Ovary (tissue), 9 donors: Measurements from ENCODE around the gene INPP4A. TPM values are rescaled to one million over a fixed set of nuclear protein-coding genes. Genes with fewer than 3 reads are reported as not detected.

ENCODE experiments used
- DNase-seq, 5 donors: peaks; one replicate each; pipeline ENCODE4 v3.0.0-alpha.2; 2019 to 2020
- H3K27ac ChIP-seq, 2 donors: fragments of 200-600 bp; one replicate each; pipeline versions ENCODE4 v1.5.1 to v1.8.0; 2019 to 2022
- H3K27me3 ChIP-seq: fragments of 200-600 bp; one replicate; pipeline ENCODE4 v1.8.0; 2022
- H3K36me3 ChIP-seq: fragments of 200-600 bp; sonication (generic); one replicate; pipeline ENCODE4 v1.5.1; 2019
- H3K4me1 ChIP-seq: one replicate; pipeline ENCODE4 v1.8.1; 2013; ENCODE audit warnings: mild to moderate bottlenecking, moderate library complexity; ENCODE audit not compliant: insufficient read depth
- H3K4me3 ChIP-seq: fragments of 200-600 bp; sonication (generic); one replicate; pipeline ENCODE4 v1.5.1; 2017
- H3K9me3 ChIP-seq, 2 donors: fragments of 200-600 bp in 1 of 2; sonication (generic) in 1 of 2; one replicate each; pipeline versions ENCODE4 v1.5.1 to v1.8.1; 2013 to 2019; ENCODE audit warnings: mild to moderate bottlenecking in 1 of 2, moderate library complexity in 1 of 2
- EP300 ChIP-seq: sonication (generic); formaldehyde crosslinking; IDR thresholded peaks from one replicate; pipeline ENCODE4 v1.6.1; 2017; ENCODE audit warnings: antibody characterized with exemption
- POLR2A ChIP-seq: fragments of 450-650 bp; IDR thresholded peaks from one replicate; pipeline ENCODE4 v1.6.1; 2017; ENCODE audit warnings: antibody characterized with exemption, mild to moderate bottlenecking, moderate library complexity
- whole genome bisulfite sequencing, 3 donors: extraction: QIAGEN DNeasy Blood & Tissue Kit in 1 of 3; methylation state at CpG; one replicate each; pipeline versions ENCODE4 v1.1.5 to v1.1.7; 2013 to 2017; 5-methylcytosine and 5-hydroxymethylcytosine counted together
- intact Hi-C, 4 donors: fragments of 100-400 bp; cut with DNase I; formaldehyde crosslinking; loops; one replicate each; pipeline versions ENCODE4 v1.11.0 to v1.15.1; 2022 to 2023
- polyA plus RNA-seq, 2 donors: library from polyadenylated mRNA; stranded (reverse); fragments of 200-250 nt in 1 of 2; fragments of 350-450 nt in 1 of 2; fragmentation: Illumina TruSeq in 1 of 2; extraction: RNeasy Lipid Tissue Mini Kit (QIAGEN cat#74804) in 1 of 2; gene quantifications; one replicate each; pipeline ENCODE4 v1.2.3, GENCODE V29; 2013 to 2014
- total RNA-seq, 7 donors: library from RNA; depleted of rRNA in 2 of 7; stranded (reverse); fragments of >200 nt in 2 of 7; fragmentation: NEBNext Ultra II Directional in 3 of 7; extraction: Animal tissue kit (Norgen Biotek cat#: 25700) in 3 of 7; gene quantifications; one replicate each; pipeline versions ENCODE4 v1.1.0 to v1.2.4, GENCODE V29; 2016 to 2023
- TF ChIP-seq, protein P1 (sequence below), 3 donors: fragments of 450-650 bp in 2 of 3; fragments of 200-600 bp in 1 of 3; IDR thresholded peaks; one replicate each; pipeline versions ENCODE4 v1.5.1 to v1.8.0; 2016 to 2022; ENCODE audit warnings: antibody characterized with exemption in 3 of 3, mild to moderate bottlenecking in 1 of 3
- donor health status: DM: no; HTN: no; CAD: no; lungs with moderate emphysema.
- donor health status: DM: no; HTN: no; CAD: no.
- donor health status: Bipolar disorder and iron deficiency.
- donor health status: DM: yes; HTN: yes; CAD: no.
- donor health status: DM: no; HTN: no; CAD: no.
- donor health status: DM: yes; HTN: yes; CAD: no.

Gene INPP4A
- total and polyA plus RNA-seq, 9 donors, result 7.5 to 25.8 (median 16.2) TPM

DNA sequence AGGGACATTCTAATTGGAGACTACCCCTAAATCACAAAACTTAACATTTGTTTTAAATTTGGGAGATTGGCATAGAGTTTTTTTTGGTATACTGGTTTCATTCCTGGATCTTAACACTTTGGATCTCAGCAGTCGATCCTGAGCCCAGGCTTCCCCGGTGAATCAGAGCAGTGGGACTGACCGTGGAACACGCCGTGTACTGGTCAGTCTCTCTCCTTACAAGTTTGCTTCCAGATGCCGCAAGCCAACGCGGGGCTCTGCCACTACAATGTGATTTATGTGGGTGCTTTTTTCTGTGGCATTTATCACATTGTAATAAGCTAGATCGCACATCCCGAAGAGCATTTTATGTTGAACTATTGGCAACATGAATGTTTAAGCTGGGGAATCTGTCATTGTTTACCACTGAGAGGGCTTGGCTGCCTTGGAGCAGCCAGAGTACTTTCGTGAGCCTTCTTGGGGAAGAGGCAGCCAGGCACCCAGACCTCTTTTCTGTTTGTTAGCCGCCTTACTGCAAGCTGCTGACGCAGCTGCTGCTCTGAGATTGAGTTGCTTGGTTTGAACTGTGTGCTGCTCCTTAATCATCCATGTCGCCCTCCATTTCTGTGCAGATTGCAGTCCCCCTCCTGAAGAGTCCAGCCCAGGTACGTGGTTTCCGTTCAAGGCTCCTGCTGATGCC lies 114.3 kb downstream of the INPP4A start:
- TF ChIP-seq POLR2A (no peak), EP300 (no peak)
- TF ChIP-seq, protein P1, sequence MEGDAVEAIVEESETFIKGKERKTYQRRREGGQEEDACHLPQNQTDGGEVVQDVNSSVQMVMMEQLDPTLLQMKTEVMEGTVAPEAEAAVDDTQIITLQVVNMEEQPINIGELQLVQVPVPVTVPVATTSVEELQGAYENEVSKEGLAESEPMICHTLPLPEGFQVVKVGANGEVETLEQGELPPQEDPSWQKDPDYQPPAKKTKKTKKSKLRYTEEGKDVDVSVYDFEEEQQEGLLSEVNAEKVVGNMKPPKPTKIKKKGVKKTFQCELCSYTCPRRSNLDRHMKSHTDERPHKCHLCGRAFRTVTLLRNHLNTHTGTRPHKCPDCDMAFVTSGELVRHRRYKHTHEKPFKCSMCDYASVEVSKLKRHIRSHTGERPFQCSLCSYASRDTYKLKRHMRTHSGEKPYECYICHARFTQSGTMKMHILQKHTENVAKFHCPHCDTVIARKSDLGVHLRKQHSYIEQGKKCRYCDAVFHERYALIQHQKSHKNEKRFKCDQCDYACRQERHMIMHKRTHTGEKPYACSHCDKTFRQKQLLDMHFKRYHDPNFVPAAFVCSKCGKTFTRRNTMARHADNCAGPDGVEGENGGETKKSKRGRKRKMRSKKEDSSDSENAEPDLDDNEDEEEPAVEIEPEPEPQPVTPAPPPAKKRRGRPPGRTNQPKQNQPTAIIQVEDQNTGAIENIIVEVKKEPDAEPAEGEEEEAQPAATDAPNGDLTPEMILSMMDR (IDR thresholded peaks at IDR 0.05), result no peak
- intact Hi-C loops, result no loop called here
- no peaks in the 10 kb centered on the region for H3K27me3 ChIP-seq
- H3K4me3 ChIP-seq, result no peak overlapping the region
- no peaks in the 10 kb centered on the region for H3K9me3 ChIP-seq
- 87 to 91% (median 91%) methylated on average over 16 of the region's 16 CpGs for WGBS, 3 donors
- no peak overlapping the region for H3K27ac ChIP-seq
- H3K4me1 ChIP-seq, result peaks cover 10% of the 10 kb centered on the region
- DNase-seq, result no peak
- H3K36me3 ChIP-seq, result no peaks in the 10 kb centered on the region

DNA sequence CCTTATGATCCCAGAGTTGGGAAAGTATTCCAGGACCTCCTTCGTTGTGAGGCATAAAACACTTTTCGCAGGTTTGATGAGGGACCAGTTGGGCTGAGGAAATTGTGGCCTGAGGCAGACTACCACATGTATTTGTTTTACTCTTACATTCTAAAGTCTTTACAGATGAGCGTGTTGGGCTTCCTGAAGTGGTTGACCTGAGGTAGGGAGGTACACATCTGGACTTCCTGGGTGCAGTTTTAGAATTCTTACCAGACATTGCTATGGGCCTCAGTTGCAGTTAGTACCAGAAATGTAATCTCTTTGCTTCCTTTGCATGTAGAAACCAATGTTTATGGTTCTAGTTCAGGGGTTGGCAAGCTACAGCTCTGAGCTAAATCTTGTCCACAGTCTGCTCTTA lies 114.9 kb downstream of the INPP4A start:
- Histone ChIP-seq H3K4me3 (no peak overlapping the region), H3K36me3 (no peaks in the 10 kb centered on the region), H3K27me3 (no peaks in the 10 kb centered on the region), H3K9me3 (no peaks in the 10 kb centered on the region), H3K27ac (no peak overlapping the region), H3K4me1 (peaks cover 10% of the 10 kb centered on the region)
- 88 to 92% (median 91%) methylated on average over 3 of the region's 3 CpGs for WGBS, 3 donors
- intact Hi-C loops, result no loop called here
- DNase-seq, result no peak
- TF ChIP-seq, protein P1 (IDR thresholded peaks at IDR 0.05), result no peak
- TF ChIP-seq EP300 (no peak), POLR2A (no peak)

DNA sequence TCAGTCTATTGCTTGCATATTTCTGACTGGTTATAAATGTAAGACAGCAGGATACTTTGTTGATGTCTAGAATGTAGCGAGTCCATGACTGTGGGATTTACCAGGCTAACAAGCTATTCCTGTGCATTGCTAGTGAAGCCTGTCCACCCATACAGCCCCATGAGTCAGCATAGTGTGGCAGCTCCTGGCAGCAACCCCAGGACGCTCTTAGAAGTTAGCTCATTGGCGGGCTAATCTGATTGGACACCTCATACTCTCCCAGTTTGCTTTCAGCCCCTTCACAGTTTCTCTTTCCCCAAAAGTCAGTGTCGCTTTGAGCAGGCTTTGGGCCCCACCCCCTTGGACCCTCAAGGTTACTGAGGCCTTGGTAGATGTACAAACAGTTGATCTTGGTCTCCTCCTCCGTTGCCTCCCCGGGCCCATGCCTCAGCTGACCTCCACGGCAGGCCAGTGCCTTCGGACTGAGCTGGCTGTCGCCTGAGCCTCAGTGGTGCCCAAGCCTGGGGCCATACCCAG lies 115.7 kb downstream of the INPP4A start:
- Histone ChIP-seq H3K9me3 (no peaks in the 10 kb centered on the region), H3K4me3 (no peak overlapping the region), H3K27ac (no peak overlapping the region), H3K4me1 (peaks cover 10% of the 10 kb centered on the region), H3K36me3 (no peaks in the 10 kb centered on the region), H3K27me3 (no peaks in the 10 kb centered on the region)
- 36 to 59% (median 56%) methylated on average over 9 of the region's 9 CpGs for WGBS, 3 donors
- peak in 4 of 5 donors; percentile 27 to 47 (median 41) for DNase-seq
- no peak for TF ChIP-seq POLR2A
- no peak for TF ChIP-seq EP300
- TF ChIP-seq, protein P1 (IDR thresholded peaks at IDR 0.05), result no peak
- intact Hi-C loops, result loop anchor here in 1 of 4 donors (10.0 kb wide), 1 partner anchor 146 kb away; no protein-coding TSS in a partner anchor

DNA sequence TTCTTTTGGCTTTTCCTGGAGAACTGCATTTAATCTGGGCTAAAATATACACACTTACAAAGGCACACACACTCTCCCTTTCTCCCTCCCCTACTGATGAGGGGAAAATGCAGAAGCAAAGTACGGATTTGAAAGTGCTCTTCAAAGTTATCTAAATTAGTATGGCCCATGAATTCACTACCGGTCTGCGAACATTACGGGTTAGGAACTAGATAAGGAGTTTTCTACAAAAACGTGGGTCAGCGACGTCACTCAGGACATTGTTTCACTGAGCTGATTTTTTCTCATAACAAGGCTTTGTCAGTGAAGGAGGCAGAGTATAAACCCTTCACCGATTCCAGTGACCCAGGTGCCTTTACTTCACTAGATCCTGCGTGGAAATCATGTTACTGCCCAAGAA lies 116.4 kb downstream of the INPP4A start:
- TF ChIP-seq POLR2A (no peak), EP300 (no peak)
- TF ChIP-seq, protein P1 (IDR thresholded peaks at IDR 0.05), result no peak
- H3K4me1 ChIP-seq, result peaks cover 10% of the 10 kb centered on the region
- H3K27ac ChIP-seq, result no peak overlapping the region
- 90 to 93% (median 92%) methylated on average over 9 of the region's 9 CpGs for WGBS, 3 donors
- H3K9me3 ChIP-seq, result no peaks in the 10 kb centered on the region
- H3K27me3 ChIP-seq, result no peaks in the 10 kb centered on the region
- H3K4me3 ChIP-seq, result no peak overlapping the region
- DNase-seq, result no peak
- intact Hi-C loops, result loop anchor here in 1 of 4 donors (10.0 kb wide), 1 partner anchor 146 kb away; no protein-coding TSS in a partner anchor
- no peaks in the 10 kb centered on the region for H3K36me3 ChIP-seq
